IPS DF 19.7 (cell line): ENCODE data around the gene RNGTT.
"Not testable (repeated sequence)": the region's sequence is repeated elsewhere in the genome, so short reads cannot be mapped to it uniquely, and the experiment has no call there.

ENCODE experiments used
- DNase-seq: peaks from one replicate; pipeline ENCODE4 v3.0.0-alpha.2; 2013; ENCODE audit warnings: low read depth, low spot score

RNGTT gene

DNA sequence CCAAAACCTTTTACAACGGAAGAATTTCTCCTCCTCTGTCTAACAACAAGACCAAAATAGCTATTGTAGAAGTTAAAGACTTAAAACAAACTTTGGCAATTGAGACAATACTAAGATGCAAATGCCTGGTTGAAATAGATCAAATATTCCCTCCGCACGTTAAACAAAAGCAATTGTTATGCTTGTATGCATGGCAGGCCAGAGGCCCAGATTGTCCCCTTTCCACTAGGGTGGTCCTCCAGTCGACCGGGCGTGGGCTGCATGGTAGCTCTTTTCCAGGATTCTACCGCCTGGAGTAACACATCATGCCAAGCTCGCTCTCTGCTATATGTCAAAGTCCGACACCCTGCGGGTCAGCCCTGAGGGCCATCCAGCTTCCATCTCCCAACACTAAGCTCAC is 234.7 kb downstream of the RNGTT start:
- DNase-seq = no peak

DNA sequence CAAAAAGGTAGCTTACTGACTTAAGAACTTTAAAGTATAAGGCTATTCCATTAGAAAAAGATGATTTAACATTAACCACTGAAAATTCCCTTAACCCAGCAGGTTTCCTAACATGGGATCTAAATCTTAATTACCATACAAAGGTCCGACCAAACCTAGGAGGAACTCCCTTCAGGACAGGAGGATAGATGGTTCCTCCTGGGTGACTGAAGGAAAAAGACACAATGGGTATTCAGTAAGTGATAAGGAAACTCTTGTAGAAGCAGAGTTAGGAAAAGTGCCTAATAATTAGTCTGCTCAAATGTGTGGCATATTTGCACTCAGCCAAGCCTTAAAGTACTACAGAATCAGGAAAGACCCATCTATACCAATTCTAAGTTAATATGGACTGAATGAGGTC is 237.0 kb downstream of the RNGTT start:
- DNase-seq = not testable (repeated sequence)

DNA sequence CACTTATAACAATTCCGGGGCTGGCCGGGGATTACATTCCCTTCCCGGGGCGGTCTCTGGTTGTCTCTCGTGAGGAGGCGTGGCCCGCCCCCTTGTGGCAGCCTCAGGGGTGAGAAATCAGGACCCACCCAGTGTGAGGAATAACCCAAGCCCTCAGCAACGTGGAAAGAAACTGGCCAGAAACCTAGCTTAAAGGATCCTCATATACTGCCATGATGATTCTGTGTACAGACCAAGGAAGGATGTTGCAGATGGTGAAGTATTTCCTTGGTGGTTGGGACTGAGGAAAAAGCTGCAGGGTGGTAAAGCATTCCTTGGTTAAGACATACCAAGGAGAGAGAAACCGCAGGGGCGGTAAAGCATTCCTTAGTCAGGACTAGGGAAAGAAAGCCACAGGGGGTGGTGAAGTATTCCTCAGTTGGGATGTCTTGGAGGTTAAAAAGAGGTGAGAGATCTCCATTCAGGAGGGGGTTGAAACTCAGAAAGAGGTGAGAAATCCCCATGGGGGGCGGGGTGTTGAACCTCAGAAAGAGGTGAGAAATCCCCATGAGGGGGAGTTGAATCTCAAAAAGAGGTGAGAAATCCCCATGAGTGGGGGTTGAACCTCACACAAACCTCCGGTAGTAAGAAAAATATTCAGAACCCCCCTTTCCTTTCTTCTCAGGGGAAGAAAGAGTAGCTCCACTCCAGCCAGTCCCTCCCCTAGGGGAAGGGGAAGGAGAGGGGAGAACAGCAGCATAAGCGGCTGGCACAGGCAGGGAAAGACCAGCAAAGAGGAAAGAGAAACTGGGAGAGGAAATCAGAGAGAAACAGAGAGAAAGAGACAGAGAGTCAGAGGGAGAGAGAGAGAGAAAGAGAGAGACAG is 238.1 kb downstream of the RNGTT start:
- peak; percentile 87 for DNase-seq

DNA sequence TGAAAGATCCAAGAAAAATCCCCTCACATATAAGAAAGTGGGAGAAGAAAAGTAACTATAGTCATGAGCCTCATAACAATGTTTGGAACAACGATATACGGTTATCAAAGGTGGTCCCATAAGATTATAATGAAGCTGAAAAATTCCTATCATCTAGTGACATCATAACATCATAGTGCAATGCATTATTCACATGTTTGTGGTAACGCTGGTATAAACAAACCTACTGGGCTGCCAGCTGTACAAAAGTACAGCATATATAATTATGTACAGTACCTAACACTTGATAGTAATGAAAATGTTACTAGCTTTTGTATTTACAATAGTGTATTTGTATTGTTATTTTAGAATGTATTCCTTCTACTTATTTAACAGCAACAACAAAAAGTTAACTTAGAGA is 240.7 kb downstream of the RNGTT start:
- DNase-seq = no peak

DNA sequence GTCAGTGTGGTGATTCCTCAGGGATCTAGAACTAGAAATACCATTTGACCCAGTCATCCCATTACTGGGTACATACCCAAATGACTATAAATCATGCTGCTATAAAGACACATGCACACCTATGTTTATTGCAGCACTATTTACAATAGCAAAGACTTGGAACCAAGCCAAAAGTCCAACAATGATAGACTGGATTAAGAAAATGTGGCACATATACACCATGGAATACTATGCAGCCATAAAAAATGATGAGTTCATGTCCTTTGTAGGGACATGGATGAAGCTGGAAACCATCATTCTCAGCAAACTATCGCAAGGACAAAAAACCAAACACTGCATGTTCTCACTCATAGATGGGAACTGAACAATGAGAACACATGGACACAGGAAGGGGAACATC is 247.0 kb downstream of the RNGTT start:
- DNase-seq = not testable (repeated sequence)

DNA sequence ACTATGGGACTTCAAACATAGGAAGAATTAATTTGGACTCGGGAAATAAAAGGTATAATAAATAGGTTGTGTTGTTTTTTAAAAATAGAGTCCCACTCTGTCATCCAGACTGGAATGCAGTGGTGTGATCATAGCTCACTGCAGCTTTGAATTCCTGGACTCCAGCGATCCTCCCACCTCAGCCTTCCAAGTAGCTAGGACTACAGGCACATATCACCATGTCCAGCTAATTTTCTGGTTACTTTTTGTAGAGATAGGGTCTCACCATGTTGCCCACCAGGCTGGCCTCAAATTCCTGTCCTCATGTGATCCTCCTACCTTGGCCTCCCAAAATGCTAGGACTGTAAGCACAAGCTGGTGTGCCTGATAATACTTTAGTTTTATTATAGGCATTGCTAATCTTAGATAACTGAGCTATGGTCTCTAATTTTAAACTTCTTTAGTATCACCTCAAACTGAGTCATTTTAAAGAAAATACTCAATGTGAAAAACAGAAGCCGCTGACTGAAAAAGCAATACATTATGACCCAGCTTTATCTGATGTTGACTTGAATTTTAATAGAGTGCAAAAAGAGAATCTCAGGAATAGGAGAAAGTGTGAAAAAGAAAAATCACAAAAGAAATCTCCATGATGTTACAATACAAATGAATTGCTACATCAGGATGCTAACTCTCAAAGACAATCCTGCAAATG is 251.0 kb downstream of the RNGTT start:
- DNase-seq = no peak

DNA sequence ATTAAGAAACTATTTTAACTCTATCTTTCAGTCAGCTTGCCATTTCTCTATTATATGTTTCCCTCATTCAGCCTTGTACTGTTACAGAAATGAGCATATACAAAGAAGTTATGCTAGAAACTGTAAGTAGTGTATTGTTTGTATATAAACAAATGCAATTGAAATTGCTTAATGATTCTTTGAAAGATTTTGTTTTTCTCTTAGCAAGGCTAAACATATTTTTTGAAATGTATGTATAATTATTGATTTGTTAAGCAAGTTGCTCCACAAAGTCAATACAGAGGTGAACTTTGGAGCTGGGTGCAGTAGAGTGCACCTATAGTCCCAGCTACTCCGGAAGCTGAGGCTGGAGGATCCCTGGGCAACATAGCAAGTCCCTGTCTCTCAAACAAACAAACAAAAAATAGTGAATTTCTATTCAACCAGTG is 253.6 kb downstream of the RNGTT start:
- no peak for DNase-seq

DNA sequence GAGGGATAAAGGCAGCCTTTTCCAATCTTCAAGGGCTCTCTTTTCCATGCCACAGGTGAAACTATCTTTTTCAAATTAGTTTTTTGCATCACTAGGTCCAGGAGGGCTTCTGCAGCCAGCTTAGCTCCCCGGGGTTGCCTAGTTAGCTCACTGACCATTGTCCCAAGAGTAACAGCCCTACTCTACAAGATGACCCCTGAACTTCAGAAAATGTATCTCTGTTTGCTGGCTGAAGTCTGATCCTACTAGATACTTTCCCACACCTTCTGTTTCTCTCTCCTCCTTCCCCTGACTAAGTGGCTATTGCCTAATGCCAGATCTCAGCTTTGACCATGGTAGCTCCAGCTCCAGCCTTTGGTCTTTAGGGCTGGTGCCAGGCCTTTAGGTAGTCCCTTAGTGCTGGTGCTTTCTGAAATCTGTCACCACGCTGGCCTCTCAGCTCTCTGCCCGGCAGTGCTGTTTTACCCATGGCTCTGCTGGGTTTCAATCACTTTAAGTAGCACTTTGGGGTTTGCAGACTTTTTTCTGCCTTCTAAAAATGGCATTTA is 255.1 kb downstream of the RNGTT start:
- no peak for DNase-seq

DNA sequence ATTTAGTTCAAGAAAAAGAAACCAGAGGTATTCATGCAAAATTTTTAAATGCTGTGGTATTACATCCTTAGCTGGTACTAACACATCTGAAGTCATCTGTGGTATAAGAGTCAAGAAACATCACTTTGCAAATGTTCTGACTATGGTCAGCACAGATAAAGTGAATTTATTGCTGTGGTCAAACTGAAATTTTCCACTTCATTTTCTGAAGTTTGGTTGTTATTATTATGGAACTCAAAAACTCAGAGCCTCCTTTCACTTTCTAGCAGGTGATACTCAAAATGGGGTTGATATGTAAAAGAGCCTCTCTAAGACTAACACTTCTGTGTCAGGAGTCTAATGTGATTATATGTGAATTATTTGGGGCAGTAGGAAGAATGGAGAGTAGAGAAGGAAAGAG is 257.8 kb downstream of the RNGTT start:
- DNase-seq = no peak

DNA sequence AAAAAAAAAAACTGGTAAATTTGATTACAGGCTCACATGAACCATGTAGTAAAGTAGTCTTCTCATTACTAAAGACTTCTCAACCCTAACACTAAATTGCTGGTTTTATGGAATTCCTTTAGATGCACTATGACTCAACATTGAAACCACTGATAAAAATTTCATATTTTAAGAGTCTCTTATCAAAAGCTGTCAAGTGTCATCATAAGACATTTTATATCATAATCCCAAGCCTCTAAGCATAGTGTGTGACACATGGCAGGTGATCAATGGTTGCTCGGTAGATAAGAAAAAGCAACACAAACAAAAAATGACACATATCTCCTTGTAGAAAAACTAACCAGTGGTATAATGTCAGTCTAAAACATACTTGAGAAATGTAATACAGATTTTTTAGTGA is 258.4 kb downstream of the RNGTT start:
- no peak for DNase-seq

DNA sequence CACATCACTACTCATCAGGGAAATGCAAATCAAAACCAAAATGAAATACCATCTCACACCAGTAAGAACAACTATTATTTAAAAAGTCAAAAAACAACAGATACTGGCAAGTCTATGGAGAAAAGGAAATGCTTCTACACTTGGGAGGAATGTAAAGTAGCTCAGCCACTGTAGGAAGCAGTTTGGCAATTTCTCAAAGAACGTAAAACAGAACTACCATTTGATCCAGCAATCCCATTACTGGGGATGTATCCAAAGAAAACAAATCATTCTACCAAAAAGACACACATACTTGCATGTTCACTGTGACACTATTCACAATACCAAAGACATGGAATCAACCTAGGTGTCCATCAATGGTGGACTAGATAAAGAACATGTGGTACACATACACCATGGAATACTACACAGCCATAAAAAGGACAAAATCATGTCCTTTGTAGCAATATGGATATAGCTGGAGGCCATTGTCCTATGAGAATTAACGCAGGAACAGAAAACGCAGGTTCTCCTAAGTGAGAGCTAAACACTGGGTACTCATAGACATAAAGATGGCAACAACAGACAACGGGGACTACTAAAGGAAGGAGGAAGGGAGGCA is 260.4 kb downstream of the RNGTT start:
- no peak for DNase-seq

DNA sequence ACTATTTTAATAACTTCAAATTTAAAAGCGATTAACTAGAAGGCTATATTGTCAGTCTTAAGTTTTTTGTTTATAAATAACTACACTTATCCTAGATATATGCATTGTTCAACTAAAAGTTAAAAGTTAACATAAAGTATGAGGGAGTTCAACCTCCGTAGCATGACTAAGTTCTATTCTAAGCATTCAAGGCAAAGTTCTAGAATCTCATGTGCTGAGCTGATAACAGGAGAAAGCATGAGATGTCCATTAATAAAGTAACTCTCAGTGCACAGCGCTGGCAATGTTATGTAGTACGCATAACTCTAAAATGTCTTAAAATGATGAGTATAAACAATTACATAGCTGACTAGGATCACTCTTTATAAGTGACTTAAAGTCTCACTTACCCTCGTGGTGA is 264.8 kb downstream of the RNGTT start:
- no peak for DNase-seq

DNA sequence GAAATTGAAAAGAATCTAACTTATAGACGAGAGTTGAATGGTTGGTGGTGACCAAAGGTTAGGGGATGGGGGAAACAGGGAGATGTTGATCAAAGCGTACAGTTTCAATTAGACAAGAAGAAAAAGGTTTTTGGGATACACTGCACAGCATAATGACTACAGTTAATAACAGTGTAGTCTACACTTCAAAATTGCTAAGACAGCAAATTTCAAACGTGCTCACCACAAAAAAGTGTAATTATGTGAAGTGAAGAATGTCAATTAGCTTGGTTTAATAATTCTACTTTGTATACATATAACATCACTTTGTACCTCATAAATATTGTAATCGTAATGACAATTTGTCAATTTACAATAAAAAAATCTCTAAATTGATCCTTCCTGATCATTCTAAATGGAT is 267.5 kb downstream of the RNGTT start:
- no peak for DNase-seq

DNA sequence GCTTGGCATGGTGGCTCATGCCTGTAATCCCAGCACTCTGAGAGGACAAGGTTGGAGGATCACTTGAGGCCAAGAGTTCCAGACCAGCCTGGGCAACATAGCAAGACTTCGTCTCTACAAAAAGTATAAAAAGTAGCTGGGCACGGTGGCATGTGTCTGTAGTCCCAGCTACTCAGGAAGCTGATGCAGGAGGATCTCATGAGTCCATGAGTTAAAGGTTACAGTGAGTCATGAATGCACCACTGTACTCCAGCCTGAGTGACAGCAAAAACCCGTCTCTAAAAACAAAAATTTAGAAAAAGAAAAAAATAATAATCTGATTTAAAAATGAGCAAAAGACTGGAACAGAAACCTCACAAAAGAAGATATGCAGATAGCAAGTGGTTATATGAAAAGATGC is 279.7 kb downstream of the RNGTT start:
- DNase-seq = no peak

DNA sequence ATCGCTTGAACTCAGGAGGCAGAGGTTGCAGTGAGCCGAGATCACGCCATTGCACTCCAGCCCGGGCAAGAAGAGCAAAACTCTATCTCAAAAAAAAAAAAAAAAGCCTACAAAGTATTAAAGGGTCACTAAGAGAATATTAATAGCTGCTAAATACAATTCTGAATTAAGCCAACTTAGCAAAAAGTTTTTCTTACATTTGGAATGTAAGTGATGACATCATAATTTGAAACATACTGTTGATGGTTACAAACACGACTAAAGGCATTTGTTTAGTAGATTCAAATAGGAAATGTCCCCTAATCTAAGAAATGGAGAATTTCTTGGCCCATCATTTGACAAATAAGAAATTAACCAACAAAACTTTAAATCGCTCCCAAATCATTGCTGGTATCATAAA is 282.8 kb downstream of the RNGTT start:
- DNase-seq = no peak

DNA sequence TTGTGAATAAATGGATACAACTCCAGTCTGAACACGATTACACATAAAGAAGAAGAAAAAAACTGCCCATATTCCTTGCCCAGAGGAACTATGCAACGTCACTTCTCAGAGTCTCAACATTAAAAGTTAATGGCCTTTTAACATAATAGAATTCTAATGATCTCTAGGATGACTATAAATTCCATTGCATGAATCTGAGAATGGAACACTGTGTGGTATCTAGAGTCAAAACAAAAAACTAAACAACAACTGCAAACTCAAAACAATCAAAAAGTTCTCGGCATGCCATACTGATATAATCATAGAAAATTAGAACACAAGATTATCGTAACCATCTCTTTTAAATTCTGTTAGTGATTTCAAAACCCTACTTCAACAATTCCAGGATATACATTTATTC is 283.6 kb downstream of the RNGTT start:
- DNase-seq = no peak

DNA sequence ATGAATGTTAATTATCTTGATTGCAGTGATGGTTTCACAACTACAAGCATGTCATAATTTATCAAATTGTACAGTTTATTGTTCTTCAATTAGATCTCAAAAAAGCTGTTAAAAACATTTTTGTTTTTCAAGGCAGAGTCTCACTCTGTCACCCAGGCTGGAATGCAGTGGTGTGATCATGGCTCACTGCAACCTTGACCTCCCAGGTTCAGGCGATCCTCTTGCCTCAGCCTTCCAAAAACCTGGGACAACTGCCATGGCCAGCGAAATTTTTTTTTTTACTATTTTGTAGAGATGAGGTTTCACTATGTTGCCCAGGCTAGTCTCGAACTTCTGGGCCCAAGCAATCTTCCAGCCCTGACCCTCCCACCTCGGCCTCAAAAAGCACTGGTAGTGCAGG is 286.1 kb downstream of the RNGTT start:
- no peak for DNase-seq

DNA sequence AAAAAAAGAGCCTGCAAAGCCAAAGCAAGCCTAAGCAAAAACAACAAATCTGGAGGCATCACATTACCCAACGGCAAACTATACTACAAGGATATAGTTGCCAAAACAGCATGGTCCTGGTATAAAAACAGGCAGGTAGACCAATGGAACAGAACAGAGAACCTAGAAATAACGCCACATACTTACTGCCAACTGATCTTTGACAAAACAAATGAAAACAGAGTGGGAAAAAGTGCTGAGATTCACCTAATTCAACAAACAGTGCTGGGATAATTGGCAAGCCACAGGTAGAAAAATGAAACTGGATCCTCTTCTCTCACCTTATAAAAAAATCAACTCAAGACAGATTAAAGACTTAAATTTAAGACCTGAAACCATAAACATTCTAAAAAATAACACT is 291.8 kb downstream of the RNGTT start:
- DNase-seq = no peak

DNA sequence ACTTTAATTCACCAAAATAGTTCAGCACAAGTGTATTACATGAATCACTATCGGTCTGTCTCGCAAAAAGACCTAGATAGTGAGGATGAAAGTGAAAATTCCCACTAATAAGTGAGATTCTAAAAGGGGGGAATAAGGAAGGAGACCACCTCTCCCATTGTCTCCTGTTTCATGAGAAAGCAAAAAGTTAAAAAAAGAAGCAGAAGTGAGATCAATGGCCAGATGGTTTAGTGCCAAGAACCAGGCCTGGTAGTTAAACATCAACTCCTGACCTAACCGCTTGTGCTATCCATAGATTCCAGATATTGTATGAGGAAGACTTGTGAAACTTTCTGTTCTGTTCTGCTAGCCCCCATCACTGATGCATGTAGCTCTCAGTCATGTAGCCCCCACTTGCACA is 293.0 kb downstream of the RNGTT start:
- no peak for DNase-seq

DNA sequence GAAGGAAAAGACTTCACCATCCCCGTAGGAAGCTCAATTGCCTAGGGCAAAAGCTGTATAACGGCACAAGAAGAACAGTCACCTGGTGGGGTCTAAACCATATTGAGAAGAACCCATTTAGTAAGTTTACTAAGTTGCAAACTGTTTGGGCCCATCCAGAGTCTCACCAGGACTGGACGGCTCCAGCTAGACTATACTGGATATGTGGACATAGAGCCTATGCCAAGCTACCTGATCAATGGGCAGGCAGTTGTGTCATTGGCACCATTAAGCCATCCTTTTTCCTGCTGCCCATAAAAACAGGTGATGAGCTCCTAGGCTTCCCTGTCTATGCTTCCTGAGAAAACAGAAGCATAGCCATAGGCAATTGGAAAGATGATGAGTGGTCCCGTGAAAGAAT is 293.9 kb downstream of the RNGTT start:
- no peak for DNase-seq

DNA sequence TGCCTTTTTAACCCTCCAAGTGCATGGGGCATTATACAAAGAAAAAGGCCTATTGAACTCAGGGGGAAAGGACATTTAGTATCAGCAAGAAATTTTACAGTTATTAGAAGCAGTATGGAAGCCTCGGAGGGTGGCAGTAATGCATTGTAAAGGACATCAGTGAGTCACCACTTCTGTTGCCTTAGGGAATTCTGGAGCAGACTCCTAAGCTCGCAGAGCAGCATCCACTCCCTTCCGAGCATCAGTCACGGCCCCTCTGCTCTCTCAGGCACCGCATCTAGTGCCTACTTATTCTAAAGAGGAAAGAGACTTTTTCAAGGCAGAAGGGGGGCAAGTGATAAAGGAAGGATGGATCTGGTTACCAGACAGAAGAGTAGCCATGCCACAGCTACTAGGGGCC is 296.5 kb downstream of the RNGTT start:
- DNase-seq = no peak

DNA sequence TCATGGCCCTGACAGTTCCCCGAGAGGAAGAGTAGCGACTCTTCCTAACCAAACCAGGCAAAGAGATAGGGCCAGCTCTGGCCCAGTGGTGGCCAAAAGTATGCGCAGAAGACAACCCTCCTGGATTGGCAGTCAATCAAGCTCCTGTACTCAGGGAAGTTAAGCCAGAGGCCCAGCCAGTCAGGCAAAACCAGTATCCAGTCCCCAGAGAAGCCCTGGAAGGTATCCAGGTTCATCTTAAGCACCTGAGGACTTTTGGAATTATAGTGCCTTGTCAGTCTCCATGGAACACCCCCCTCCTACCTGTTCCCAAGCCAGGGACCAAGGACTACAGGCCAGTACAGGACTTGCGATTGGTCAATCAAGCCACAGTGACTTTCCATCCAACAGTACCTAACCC is 298.3 kb downstream of the RNGTT start:
- no peak for DNase-seq

DNA sequence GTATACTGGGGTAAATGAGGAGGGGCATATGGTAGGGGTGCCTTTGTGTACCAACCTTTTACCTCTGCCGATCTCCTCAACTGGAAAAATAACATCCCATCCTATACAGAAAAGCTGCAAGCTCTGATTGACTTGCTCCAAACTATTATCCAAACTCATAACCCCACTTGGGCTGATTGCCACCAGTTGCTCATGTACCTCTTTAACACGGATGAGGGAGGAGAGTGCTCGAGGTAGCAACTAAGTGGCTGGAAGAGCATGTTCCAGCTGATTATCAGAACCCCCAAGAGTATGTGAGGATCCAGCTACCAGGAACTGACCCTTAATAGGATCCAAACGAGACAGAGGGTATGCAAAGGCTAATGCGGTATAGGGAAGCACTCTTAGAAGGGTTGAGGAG is 299.6 kb downstream of the RNGTT start:
- DNase-seq = no peak
